Loucy (cell line): ENCODE measurements around the gene IFNL1.
"Not testable (repeated sequence)": the region's sequence is repeated elsewhere in the genome, so short reads cannot be mapped to it uniquely, and the experiment has no call there.

ENCODE experiments used
- H2AFZ ChIP-seq: fragments of 200-600 bp; sonication (generic); 2 replicates; pipeline ENCODE4 v1.6.0; 2016; ENCODE audit warnings: antibody characterized with exemption, mild to moderate bottlenecking, low read length, moderate library complexity
- H3F3A ChIP-seq: fragments of 200-600 bp; 2 replicates; pipeline ENCODE4 v1.6.0; 2016; ENCODE audit warnings: antibody characterized with exemption, low read depth, mild to moderate bottlenecking
- H3K27me3 ChIP-seq: fragments of 200-600 bp; sonication (generic); 2 replicates; pipeline ENCODE4 v1.6.1; 2014; ENCODE audit warnings: low read length, mild to moderate bottlenecking; ENCODE audit not compliant: insufficient read depth, poor library complexity, severe bottlenecking
- H3K36me3 ChIP-seq: fragments of 200-600 bp; sonication (generic); 2 replicates; pipeline ENCODE4 v1.6.1; 2016; ENCODE audit warnings: low read length; ENCODE audit not compliant: insufficient read depth
- H3K4me1 ChIP-seq: fragments of 200-600 bp; sonication (generic); 2 replicates; pipeline ENCODE4 v1.5.1; 2014; ENCODE audit warnings: low read length, mild to moderate bottlenecking; ENCODE audit not compliant: insufficient read depth, poor library complexity, severe bottlenecking
- H3K4me2 ChIP-seq: fragments of 200-600 bp; sonication (generic); 2 replicates; pipeline ENCODE4 v1.6.0; 2014; ENCODE audit warnings: antibody characterized with exemption, low read length, low read depth, mild to moderate bottlenecking; ENCODE audit not compliant: poor library complexity, severe bottlenecking
- H3K4me3 ChIP-seq: fragments of 200-600 bp; sonication (generic); 2 replicates; pipeline ENCODE4 v1.5.1; 2014; ENCODE audit warnings: low read length, mild to moderate bottlenecking, mixed read lengths; ENCODE audit not compliant: poor library complexity, severe bottlenecking
- H3K79me2 ChIP-seq: fragments of 200-600 bp; sonication (generic); 2 replicates; pipeline ENCODE4 v1.6.1; 2014; ENCODE audit warnings: low read length; ENCODE audit not compliant: insufficient read depth
- H3K9ac ChIP-seq: fragments of 200-600 bp; sonication (generic); 2 replicates; pipeline ENCODE4 v1.6.0; 2014; ENCODE audit warnings: mild to moderate bottlenecking, low read depth, low read length, moderate library complexity; ENCODE audit not compliant: poor library complexity, severe bottlenecking
- H3K9me2 ChIP-seq: fragments of 200-600 bp; sonication (generic); replicated peaks from 2 replicates; pipeline ENCODE4 v1.6.1; 2016; ENCODE audit warnings: low read depth, low read length, mixed read lengths
- H3K9me3 ChIP-seq: fragments of 200-600 bp; sonication (generic); 2 replicates; pipeline ENCODE4 v1.6.1; 2014; ENCODE audit warnings: mild to moderate bottlenecking, antibody characterized with exemption, low read length, low read depth; ENCODE audit not compliant: insufficient read depth
- H4K20me1 ChIP-seq: fragments of 200-600 bp; sonication (generic); 2 replicates; pipeline ENCODE4 v1.6.0; 2014; ENCODE audit warnings: antibody characterized with exemption, low read length, mild to moderate bottlenecking; ENCODE audit not compliant: insufficient read depth, poor library complexity, severe bottlenecking
- CTCF ChIP-seq: fragments of 200-600 bp; sonication (generic); conservative IDR thresholded peaks from 2 replicates; pipeline ENCODE4 v1.5.1; 2014; ENCODE audit warnings: mild to moderate bottlenecking, antibody characterized with exemption, low read length
- EZH2phosphoT487 ChIP-seq: fragments of 200-600 bp; IDR thresholded peaks from 2 replicates; pipeline ENCODE4 v1.6.1; 2018; ENCODE audit warnings: antibody characterized with exemption, mild to moderate bottlenecking, moderate library complexity, borderline replicate concordance

Gene IFNL1

GRCh38 chr19:39269369-39269768 lies 26.8 kb upstream of the IFNL1 start:
- not testable (repeated sequence) for H4K20me1 ChIP-seq, H3K36me3 ChIP-seq, H3K4me3 ChIP-seq, H3K79me2 ChIP-seq, H3K9ac ChIP-seq, H3F3A ChIP-seq, H3K4me2 ChIP-seq, H3K9me2 ChIP-seq, H3K9me3 ChIP-seq, H3K27me3 ChIP-seq, H3K4me1 ChIP-seq, H2AFZ ChIP-seq

- Histone ChIP-seq H3K4me3 (no peak overlapping the region), H3K9ac (no peak overlapping the region), H3K36me3 (no peaks in the 10 kb centered on the region), H3K4me1 (no peaks in the 10 kb centered on the region), H3K79me2 (no peaks in the 10 kb centered on the region), H3K9me3 (no peaks in the 10 kb centered on the region), H4K20me1 (no peaks in the 10 kb centered on the region), H3F3A (no peaks in the 10 kb centered on the region), H3K9me2 (no peaks in the 10 kb centered on the region), H3K27me3 (no peaks in the 10 kb centered on the region), H3K4me2 (no peak overlapping the region), H2AFZ (no peak overlapping the region)
- no peak for TF ChIP-seq EZH2phosphoT487
- TF ChIP-seq CTCF, result no peak
These were observed 26.0 kb upstream of the IFNL1 start for GRCh38 chr19:39270036-39270871.

GRCh38 chr19:39273859-39274258 lies 22.3 kb upstream of the IFNL1 start:
- not testable (repeated sequence) for H3K27me3 ChIP-seq, H3K4me3 ChIP-seq, H3K9me2 ChIP-seq, H2AFZ ChIP-seq, H3K36me3 ChIP-seq, H3K9ac ChIP-seq, H3K79me2 ChIP-seq, H3F3A ChIP-seq, H3K4me2 ChIP-seq, H4K20me1 ChIP-seq, H3K4me1 ChIP-seq, H3K9me3 ChIP-seq

GRCh38 chr19:39275578-39275977 lies 20.6 kb upstream of the IFNL1 start:
- Histone ChIP-seq H4K20me1 (no peaks in the 10 kb centered on the region), H3K4me1 (no peaks in the 10 kb centered on the region), H3F3A (no peaks in the 10 kb centered on the region), H3K4me2 (no peak overlapping the region), H3K27me3 (no peaks in the 10 kb centered on the region), H2AFZ (no peak overlapping the region), H3K9me2 (no peaks in the 10 kb centered on the region), H3K79me2 (no peaks in the 10 kb centered on the region), H3K9me3 (no peaks in the 10 kb centered on the region), H3K36me3 (no peaks in the 10 kb centered on the region), H3K4me3 (no peak overlapping the region), H3K9ac (no peak overlapping the region)
- TF ChIP-seq EZH2phosphoT487 (no peak), CTCF (no peak)
